GM20431 (cell line): ENCODE results near the gene C20orf173.
"Not testable (repeated sequence)": the region's sequence is repeated elsewhere in the genome, so short reads cannot be mapped to it uniquely, and the experiment has no call there.

Source experiments
- in situ Hi-C: fragments of 300-500 bp; cut with MseI, MboI; formaldehyde crosslinking; loops from one replicate; pipeline ENCODE4 v1.15.0; 2020; ENCODE audit warnings: low sequenced_read_pairs; ENCODE audit not compliant: unreplicated experiment

The C20orf173 gene, protein sequence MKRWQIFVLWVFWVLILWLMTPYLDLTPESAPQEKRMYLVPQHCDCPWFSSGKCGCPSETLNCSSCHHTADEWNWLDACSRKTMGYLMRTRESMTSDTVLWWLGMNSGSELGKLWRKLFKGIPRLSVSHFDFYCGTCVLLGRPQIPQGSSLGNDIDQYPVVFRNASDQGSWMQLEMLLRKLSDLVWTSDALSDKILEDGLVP

DNA sequence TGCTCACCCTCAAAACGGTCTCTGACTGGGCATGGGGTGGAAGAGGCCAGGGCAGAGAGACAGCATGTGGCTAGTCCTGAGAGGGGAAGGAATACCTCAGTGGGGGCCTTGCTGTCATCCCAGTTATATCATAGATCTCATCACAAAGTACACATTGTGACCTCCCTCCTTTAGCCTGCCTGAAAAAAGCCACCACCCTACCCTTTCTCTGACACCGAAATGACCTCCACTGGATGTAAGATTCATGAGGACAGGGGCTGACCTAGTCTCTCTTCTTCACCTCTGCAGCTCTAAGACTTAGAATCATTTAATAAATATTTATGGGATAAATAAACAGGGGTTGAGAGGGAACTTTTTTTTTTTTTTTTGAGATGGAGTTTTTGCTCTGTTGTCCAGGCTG is at the start of gene C20orf173:
Gene C20orf173, minus strand, starts transcription at position 101 of the 400 bp plus-strand sequence. CDS start 279 bp downstream, outside the sequence.
- in situ Hi-C loops: no loop called here

DNA sequence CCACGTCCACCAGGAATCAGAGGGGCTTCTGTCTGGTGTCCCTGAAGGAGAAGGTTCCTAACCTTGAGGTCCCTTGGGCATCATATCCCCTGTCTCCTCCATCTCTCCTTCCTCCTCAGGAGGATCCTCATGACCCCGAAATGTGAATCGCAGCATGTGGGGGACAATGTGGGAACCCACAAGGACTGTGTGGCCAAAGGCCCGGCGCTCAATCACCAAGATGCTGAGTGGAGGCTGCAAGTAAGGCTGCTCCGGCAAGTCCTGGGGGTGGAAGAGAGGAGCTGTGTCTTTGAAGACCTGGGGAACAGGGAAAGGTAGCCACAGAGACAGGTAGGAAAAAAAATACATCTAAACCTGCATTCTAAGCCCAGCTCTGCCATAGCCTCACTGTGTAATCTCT is 49.7 kb upstream of the C20orf173 start:
- in situ Hi-C loops: no loop called here

DNA sequence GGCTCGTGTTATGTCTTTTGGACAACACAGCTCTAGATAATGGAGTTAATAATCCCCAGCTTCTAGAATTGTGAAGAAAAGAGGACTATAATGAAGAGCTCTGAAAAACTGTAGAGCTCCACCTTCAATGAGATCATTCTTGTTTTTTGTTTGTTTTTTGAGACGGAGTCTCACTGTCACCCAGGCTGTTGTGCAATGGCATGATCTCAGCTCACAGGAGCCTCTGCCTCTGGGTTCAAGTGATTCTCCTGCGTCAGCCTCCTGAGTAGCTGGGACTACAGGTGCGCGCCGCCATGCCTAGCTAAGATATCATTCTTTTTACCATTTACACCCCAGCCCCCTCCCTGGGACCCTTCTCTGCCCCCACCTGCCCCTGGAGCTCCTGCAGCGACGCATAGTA is 49.0 kb upstream of the C20orf173 start:
- in situ Hi-C loops: no loop called here

DNA sequence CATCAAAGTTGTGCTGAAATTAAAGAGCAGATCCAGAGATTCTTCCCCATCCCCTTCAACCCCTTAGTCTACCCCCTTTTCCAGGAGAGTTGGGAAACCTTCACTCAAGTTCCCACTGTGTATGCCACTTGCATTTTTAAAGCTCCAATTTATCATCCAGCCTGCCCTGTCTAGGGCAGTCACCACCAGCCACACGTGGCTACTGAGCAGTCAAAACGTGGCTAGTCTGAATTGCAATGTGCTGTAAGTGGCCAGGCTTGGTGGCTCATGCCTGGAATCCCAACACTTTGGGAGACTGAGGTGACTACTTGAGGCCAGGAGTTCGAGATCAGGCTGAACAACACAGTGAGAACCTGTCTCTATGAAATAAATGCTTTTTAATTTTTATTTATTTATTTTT is 47.4 kb upstream of the C20orf173 start:
- in situ Hi-C loops: no loop called here

DNA sequence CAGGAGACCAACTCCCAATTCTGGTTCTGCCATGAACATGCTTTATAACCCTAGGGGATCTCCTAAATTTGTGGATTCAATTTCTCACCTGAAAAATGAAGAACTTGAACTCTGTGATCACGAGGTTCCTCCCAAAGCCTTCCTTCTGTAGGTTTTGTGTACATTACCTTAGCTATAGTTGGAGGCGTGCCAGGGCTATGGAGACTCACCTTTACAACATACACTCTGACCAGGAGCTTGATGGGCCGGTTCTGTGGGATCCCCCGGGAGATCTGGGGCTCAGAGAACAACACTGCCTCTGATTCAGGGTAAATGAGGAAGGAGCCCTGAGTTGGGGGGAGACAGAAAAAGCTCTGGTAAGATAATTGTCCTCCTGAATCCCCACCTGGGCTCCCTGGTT is 46.5 kb upstream of the C20orf173 start:
- in situ Hi-C loops: no loop called here

DNA sequence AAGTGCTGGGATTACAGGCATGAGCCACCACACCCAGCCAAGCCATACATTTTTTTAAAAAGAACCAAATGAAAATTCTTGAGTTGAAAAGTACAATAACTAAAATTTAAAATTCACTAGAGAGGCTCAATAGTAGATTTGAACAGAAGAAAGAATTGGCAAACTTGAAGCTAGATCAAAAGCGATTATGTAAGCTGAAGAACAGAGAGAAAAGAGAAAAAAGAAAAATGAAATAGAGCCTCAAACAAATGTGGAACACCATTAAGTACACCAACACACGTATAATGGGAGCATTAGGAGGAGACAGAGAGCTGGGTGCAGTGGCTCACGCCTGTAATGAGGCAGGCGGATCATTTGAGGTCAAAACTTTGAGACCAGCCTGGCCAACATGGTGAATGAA is 43.4 kb upstream of the C20orf173 start:
- in situ Hi-C loops: no loop called here

DNA sequence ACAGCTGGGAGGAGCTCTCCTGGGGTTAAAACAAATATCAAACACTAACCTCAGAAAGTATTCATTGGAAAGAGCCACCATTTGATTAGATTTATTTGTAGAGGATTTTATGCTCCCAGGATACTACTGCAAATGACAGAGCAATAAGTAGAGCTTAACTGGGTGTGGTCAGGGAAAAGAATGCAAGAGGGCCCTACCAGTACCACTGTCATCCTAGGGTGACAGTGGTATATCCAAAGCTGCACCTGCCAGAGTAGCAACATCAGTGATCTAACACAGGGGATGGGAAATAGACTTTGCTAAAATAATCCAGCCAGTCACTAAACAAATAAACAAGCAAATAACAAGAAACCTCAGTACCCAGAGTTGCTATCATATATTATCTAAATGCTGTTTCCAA is 42.1 kb upstream of the C20orf173 start:
- in situ Hi-C loops: no loop called here

DNA sequence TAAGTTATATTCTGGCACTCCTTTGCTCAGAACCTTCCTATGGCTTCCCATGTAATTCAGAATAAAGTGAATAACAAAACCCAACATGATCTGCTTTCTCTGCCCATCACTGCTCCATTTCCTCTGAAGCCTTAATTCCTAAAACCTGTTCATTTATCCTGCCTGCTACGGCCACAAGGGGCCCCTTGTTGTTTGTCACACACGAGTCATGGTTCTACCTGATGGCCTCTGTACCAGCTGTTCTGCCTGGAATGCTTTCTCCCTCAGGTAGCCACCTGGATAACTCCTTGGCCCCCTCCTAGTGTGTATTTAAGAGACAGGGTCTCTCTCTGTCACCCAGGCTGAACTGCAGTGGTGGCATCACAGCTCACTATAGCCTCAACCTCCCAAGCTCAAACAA is 39.2 kb upstream of the C20orf173 start:
- in situ Hi-C loops: no loop called here

DNA sequence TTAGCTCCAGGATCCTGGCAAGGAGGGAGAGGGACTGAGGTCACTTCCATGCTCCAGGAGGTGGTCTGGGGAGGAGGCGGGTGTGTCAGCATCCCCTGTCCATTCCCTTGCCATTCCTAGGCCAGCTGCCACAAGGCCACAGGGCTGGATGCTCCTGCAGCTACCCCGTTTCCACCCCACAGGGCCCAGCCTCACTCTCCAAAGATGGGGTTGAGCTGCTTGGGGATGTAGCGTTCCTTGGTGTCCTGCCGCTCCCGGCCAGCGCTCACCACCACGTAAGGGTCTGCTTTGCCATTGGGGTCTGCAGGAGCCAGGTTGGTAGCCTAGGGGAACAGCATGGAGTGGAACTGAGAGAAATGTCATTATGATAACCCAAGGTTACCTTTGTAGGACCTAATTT is 35.5 kb upstream of the C20orf173 start:
- in situ Hi-C loops: no loop called here

DNA sequence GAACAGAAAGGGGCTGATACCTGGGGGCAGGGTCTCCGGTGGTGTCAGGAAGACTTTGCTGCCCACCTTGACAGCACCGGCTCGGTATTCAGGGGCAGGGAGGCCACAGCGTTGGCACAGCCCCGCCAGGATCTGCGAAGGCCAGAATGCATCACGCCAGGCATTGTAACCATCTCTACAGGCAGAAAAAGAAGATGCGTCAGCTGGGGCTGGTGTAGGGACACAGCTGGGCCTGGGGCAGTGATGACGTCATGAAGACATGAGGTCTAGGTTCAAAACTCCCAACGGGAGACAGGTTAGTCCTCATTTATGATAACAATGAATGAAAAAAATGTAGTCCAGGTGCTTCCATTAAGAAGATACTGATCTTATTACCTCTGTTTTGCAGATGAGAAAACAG is 34.4 kb upstream of the C20orf173 start:
- in situ Hi-C loops: no loop called here

DNA sequence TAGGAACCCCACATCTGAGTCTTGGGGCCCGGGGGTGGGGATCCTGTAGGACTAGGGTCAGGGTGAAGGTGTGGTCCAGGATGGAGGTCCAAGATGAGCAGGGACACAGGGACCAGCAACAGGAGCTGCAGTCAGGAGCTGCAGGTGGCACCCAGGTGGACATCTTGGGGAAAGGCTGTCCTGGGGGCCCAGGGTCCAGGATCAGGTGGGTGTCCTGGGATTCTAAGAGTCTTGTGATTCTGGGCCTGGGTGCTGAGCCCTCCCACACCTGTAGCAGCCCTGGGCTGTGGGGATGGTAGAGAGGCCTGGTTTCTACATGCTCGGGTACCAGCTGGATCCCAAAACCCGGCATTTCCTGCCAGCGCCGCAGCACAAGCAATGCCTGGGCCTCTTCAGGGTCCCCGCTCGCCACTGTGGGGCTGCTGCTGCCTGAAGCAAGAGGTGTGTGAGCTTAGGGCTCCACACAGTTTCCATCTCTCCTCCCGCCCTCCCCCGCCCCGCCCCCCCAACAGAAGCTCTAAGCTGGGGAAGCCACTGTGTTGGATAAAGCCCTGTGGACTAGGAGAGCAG is 33.2 kb upstream of the C20orf173 start:
- in situ Hi-C loops: no loop called here

DNA sequence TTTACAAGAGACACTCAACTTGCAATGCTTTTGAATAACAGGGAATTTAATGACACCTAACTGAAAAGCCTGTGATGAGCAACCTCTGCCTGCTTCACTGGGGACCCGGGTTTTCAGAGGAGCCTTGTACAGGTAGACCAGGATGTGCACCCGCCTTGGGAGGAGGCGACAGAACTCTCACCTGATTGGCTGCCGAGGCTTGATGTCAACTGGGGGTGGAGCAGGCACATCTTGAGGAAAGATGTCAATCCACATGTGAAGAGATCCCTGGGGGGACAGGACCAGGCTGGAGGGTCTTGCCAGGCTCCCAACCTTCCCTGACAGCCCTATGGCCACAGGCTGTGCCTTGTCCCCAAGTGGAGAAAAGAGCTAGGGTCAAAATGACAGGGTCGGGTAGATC is 32.2 kb upstream of the C20orf173 start:
- in situ Hi-C loops: no loop called here

DNA sequence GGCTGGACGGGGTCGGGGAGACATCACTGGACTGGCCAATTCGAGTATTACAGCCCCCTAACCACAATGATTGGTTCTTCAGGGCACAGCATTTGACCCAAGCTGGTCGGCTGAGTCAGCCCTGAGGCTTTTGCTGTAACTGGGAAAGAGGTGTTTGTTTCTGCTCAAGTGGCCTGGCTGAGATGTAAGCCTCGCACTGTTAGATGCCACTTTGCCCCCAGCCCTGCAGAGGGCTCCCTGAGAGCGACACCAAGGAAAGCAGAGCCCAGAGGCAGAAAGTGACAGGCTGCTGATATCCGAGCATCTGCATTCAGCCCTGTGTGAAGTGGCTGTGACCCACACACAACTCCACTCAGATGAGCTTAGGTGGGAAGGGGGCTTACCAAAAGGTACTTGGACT is 31.8 kb upstream of the C20orf173 start:
- in situ Hi-C loops: no loop called here

DNA sequence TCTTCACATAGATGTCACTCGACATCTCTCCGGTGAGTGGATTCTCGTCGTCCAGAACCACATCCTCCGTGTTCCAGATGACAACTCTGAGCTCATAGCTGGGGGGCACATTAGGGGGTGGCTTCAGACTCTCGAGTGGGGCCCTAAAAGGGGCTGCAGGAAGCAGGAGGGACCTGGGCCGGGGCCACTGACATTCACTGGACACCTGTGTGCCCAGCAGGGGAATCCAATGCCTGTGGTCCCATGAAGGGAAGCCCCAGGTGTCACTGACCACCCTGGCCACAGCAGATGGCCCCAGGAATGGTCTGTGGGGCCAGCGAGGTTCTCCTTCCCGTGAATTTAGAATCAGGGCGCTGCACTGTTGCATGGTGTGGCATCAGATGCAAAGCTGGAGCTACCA is 31.1 kb upstream of the C20orf173 start:
- in situ Hi-C loops: no loop called here

DNA sequence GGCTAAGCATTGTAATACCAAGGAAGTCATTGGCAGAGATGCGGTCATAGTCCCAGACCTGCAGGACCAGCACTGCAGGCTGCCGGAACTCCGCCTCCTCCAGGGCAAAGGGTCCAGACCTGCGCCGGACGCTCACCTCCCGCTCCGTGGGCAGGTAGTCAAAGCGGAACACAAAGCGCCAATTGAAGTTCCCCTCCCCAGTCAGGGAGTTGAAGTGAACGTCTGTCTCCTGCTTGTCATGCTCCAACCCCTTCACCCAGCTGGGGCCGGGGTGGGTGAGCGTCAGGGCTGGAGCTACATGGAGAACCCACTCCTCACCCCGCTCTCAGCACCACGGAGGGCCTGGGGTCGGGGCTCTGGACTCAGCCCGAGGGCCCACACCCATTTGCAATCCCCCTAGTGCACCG is 30.7 kb upstream of the C20orf173 start:
- in situ Hi-C loops: no loop called here

DNA sequence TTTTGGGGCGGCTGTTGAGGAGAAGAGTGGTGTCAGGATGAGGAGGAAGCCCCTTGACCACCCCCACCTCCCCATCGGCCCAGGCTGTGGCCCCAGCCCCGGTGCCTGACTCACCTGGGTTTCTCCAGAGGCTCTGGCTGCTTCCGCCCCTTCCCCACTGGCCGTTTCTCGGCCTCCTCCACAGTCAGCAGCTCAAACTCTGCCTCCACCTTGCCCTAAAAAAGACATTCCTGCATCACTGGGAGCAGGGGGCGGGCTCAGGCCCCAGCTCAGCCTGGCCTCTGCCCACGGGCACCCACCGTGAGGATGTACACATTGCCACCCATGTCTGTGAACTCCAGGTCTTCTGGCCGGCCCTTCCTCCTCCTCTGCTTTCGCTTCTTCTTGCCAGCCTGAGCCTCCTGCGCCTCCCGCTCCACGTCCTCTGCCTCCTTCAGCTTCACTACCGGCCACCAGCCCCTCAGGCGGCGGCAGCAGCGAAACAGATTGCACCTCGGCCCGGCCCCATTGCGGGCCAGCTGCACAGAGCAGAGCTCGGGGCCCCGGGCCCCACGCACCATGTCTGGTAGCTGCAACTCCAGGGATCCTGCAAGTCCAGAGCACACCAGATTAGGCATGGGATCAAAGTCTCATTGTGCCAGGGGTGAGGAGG is 29.7 kb upstream of the C20orf173 start:
- in situ Hi-C loops: no loop called here

DNA sequence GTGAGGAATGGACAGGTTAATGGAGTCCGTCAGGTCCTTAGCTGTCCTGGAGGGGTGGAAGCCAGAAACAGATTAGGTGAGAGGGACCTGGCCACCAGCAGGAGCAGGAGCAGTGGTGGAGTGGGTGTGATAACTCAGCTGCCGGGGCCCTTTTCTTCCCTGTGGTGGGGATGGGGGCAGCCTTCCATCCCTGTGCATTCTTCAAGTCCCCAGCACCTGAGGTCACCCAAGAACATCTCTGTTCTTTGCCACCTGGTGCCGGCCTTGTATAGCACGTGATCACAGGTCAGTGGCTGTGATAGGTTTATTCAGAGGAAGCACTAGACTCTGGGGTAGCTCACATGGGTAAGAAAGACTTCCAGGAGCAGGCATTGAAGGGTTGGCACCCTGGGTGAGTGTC is 29.0 kb upstream of the C20orf173 start:
- in situ Hi-C loops: no loop called here

DNA sequence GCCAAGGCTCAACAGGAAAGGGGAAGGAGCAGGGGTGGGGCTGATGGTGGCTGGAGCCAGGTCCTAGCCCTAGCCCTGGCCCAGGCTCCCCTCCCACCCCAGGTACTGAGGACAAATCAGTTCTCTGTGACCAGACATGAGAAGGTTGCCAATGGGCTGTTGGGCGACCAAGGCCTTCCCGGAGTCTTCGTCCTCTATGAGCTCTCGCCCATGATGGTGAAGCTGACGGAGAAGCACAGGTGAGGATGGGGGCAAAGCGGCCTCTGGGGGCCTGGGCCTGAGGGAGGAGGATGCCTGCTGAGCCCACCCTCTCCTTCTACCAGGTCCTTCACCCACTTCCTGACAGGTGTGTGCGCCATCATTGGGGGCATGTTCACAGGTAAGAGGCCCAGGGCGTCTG is 27.4 kb upstream of the C20orf173 start:
- in situ Hi-C loops: no loop called here

DNA sequence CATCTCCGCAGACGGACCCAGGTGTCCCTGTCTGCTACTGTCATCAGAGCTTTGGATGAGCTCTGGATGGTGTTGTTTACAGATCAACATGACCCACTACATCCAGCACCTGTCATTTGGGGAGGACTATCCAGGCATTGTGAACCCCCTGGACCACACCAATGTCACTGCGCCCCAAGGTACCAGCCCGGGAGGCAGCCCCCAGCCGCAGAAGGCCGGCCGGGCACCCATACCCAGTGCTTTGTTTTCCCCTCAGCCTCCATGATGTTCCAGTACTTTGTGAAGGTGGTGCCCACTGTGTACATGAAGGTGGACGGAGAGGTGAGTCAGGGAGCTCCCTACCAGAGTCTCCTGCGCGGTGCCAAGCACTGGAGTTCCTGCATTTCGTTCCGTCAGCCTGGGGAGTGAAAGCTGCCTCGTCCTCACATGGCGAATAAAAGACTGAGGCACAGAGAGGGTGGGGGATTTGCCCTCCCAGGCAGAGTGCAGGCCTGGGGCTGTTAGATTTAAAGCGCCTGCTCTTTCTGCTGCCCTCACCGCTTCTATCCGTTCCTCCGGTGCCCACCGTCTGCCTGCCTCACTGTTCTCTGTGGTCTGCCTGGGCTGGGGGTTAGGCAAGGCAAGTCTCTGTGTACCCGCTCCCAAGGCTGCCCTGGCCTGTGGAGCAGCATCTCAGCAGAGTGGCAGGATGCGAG is 26.6 kb upstream of the C20orf173 start:
- in situ Hi-C loops: no loop called here

DNA sequence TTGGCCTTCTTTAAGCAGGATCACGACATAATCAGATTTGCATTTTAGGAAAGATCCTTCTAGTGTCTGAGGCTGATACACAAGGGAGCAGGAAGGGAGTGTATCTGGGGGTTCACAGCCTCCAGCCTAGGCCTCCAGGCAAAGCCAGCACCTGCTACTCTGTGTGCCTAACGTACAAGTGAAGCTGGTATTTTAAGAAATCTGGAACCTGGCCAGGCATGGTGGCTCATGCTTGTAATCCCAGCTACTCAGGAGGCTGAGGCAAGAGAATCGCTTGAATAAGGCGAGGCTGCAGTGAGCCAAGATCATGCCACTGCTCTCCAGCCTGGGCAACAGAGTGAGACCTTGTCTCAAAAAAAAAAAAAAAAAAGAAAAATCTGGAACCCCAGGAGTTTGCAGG is 26.0 kb upstream of the C20orf173 start:
- in situ Hi-C loops: not testable (repeated sequence)

DNA sequence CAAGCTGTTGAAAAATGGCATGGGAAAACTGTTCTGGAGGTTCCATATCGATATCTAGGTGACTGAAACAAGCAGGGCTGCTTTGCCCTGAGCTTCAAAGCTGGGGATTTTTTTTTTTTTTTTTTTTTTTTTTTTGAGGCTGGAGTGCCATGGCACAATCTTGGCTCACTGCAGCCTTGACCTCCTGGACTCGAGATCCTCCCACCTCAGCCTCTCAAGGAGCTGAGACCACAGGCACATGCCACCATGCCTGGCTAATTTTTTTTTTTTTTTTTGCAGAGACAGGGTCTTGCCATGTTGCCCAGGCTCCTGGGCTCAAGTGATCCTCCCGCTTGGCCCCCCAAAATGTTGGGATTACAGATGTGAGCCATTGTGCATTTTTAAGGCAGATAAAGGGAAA is 23.5 kb upstream of the C20orf173 start:
- in situ Hi-C loops: no loop called here
